ENCODE data around the gene ACTN4. TPM values are rescaled to one million over a fixed set of nuclear protein-coding genes. Genes with fewer than 3 reads are reported as not detected.
"Not testable (repeated sequence)": the region's sequence is repeated elsewhere in the genome, so short reads cannot be mapped to it uniquely, and the experiment has no call there.

Gene ACTN4
- total RNA-seq, 2 experiments from 2014 or later, result 86.8 to 178 TPM

DNA sequence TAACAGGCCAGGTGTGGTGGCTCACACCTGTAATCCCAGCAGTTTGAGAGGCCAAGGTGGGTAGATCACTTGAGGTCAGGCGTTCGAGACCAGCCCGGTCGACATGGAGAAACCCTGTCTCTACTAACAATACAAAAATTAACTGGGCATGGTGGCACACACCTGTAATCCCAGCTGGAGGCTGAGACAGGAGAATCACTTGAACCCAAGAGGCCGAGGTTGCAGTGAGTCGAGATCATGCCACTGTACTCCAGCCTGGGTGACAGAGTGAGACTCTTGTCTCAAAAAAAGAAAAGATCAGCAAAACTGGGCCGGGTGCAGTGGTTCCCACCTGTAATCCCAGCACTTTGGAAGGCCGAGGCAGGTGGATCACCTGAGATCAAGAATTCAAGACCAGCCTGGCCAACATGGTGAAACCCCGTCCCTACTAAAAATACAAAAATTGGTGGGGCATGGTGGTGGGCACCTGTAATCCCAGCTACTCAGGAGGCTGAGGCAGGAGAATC lies 114.5 kb downstream of the ACTN4 start:
- H3K36me3 ChIP-seq (ENCODE audit: insufficient read depth, low read length); H3K27ac ChIP-seq (ENCODE audit: low read depth, low read length, poor library complexity, severe bottlenecking); H4K20me1 ChIP-seq (ENCODE audit: insufficient read depth, low read length); H3K4me3 ChIP-seq (ENCODE audit: low read depth, low read length, poor library complexity, severe bottlenecking); H3K9me3 ChIP-seq (ENCODE audit: low read length); BruUV-seq (replicated peaks); H3K79me2 ChIP-seq (ENCODE audit: insufficient read depth, low read depth, low read length); H3K4me1 ChIP-seq (ENCODE audit: insufficient read depth, low read length, poor library complexity, severe bottlenecking); H3K4me2 ChIP-seq (ENCODE audit: low read length); DNase-seq (ENCODE audit: low spot score); H3K9me2 ChIP-seq (ENCODE audit: insufficient read depth, low read length); CTCF ChIA-PET (ENCODE audit: unreplicated experiment); intact Hi-C loops (cut with micrococcal nuclease; ENCODE audit: unreplicated experiment); H2AFZ ChIP-seq (ENCODE audit: low read length): not testable (repeated sequence)
- POLR2A ChIA-PET, result interaction anchor here (0.6 to 0.9 kb wide), 4 partner anchors 13 to 155 kb away, joined by 3 to 4 read pairs (median 4); no protein-coding TSS in a partner anchor

DNA sequence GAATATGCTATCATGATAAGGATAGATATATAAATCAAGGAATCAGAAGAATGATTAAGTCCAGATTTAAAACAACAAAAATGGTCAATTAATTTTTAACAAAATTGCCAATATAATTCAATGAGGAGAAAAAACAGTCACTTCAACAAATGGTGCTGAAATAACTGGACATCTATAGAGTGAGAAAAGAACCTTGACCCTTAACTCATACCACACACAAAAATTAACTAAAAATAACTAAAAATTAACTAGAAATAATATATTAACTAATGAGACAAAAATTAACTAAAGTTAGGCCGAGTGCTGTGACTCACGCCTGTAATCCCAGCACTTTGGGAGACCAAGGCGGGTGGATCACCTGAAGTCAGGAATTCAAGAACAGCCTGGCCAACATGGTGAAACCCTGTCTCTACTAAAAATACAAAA lies 116.4 kb downstream of the ACTN4 start:
- BruUV-seq (replicated peaks), result no TSS peak
- Histone ChIP-seq H4K20me1 (ENCODE audit: insufficient read depth, low read length) (no peaks in the 10 kb centered on the region), H3K36me3 (ENCODE audit: insufficient read depth, low read length) (no peaks in the 10 kb centered on the region), H3K4me2 (ENCODE audit: low read length) (no peak overlapping the region), H2AFZ (ENCODE audit: low read length) (no peak overlapping the region), H3K9me2 (ENCODE audit: insufficient read depth, low read length) (no peaks in the 10 kb centered on the region), H3K4me3 (ENCODE audit: low read depth, low read length, poor library complexity, severe bottlenecking) (no peak overlapping the region), H3K4me1 (ENCODE audit: insufficient read depth, low read length, poor library complexity, severe bottlenecking) (no peaks in the 10 kb centered on the region), H3K27ac (ENCODE audit: low read depth, low read length, poor library complexity, severe bottlenecking) (no peak overlapping the region), H3K79me2 (ENCODE audit: insufficient read depth, low read depth, low read length) (no peaks in the 10 kb centered on the region), H3K9me3 (ENCODE audit: low read length) (no peaks in the 10 kb centered on the region)
- ChIA-PET CTCF (ENCODE audit: unreplicated experiment) (no interaction called here), POLR2A (interaction anchor here (0.6 kb wide), 1 partner anchor 17 kb away, joined by 3 read pairs; no protein-coding TSS in a partner anchor)
- TF ChIP-seq, protein P1, sequence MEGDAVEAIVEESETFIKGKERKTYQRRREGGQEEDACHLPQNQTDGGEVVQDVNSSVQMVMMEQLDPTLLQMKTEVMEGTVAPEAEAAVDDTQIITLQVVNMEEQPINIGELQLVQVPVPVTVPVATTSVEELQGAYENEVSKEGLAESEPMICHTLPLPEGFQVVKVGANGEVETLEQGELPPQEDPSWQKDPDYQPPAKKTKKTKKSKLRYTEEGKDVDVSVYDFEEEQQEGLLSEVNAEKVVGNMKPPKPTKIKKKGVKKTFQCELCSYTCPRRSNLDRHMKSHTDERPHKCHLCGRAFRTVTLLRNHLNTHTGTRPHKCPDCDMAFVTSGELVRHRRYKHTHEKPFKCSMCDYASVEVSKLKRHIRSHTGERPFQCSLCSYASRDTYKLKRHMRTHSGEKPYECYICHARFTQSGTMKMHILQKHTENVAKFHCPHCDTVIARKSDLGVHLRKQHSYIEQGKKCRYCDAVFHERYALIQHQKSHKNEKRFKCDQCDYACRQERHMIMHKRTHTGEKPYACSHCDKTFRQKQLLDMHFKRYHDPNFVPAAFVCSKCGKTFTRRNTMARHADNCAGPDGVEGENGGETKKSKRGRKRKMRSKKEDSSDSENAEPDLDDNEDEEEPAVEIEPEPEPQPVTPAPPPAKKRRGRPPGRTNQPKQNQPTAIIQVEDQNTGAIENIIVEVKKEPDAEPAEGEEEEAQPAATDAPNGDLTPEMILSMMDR (conservative IDR thresholded peaks at IDR 0.05; ENCODE audit: low read length), result no peak
- TF ChIP-seq EZH2phosphoT487 (IDR thresholded peaks at IDR 0.05; ENCODE audit: borderline replicate concordance, low read depth, low read length), result no peak
- intact Hi-C loops (cut with micrococcal nuclease; ENCODE audit: unreplicated experiment), result no loop called here
- no peak for DNase-seq (ENCODE audit: low spot score)

DNA sequence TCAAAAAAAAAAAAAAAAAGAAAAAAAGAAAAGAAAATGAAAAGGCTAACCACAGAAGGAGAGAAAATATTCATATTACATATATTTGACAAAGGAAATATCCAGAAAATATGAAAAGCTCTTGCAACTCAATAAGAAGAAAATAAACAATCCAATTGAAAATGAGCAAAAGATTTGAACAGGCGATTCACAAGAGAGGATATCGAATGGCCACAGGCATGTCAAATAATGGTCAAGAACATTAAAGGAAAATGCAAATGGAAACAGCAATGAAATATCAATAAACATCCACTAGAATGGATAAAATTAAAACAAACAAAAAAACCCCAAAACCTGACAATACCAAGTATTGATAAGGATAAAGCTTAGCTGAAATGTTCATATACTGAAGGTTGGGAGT lies 117.8 kb downstream of the ACTN4 start:
- Histone ChIP-seq H3K27ac (ENCODE audit: low read depth, low read length, poor library complexity, severe bottlenecking) (no peak overlapping the region), H3K79me2 (ENCODE audit: insufficient read depth, low read depth, low read length) (no peaks in the 10 kb centered on the region), H3K36me3 (ENCODE audit: insufficient read depth, low read length) (no peaks in the 10 kb centered on the region), H3K4me3 (ENCODE audit: low read depth, low read length, poor library complexity, severe bottlenecking) (no peak overlapping the region), H3K9me3 (ENCODE audit: low read length) (no peaks in the 10 kb centered on the region), H3K4me2 (ENCODE audit: low read length) (no peak overlapping the region), H3K9me2 (ENCODE audit: insufficient read depth, low read length) (no peaks in the 10 kb centered on the region), H3K4me1 (ENCODE audit: insufficient read depth, low read length, poor library complexity, severe bottlenecking) (no peaks in the 10 kb centered on the region), H4K20me1 (ENCODE audit: insufficient read depth, low read length) (no peaks in the 10 kb centered on the region), H2AFZ (ENCODE audit: low read length) (no peak overlapping the region)
- intact Hi-C loops (cut with micrococcal nuclease; ENCODE audit: unreplicated experiment), result loop anchor here (5.0 kb wide), 1 partner anchor 122 kb away; no protein-coding TSS in a partner anchor
- DNase-seq (ENCODE audit: low spot score), result no peak
- TF ChIP-seq EZH2phosphoT487 (IDR thresholded peaks at IDR 0.05; ENCODE audit: borderline replicate concordance, low read depth, low read length), result no peak
- TF ChIP-seq, protein P1 (conservative IDR thresholded peaks at IDR 0.05; ENCODE audit: low read length), result no peak
- ChIA-PET CTCF (ENCODE audit: unreplicated experiment) (no interaction called here), POLR2A (interaction anchor here (0.6 to 0.7 kb wide), 2 partner anchors 30 to 149 kb away, joined by 3 to 4 read pairs; no protein-coding TSS in a partner anchor)
- BruUV-seq (replicated peaks), result no TSS peak
